H54 (cell line): ENCODE results near the gene FRAT1.

ENCODE experiments used
- DNase-seq: peaks from one replicate; pipeline ENCODE4 v3.0.0; 2011; ENCODE audit warnings: low spot score, mixed read lengths; ENCODE audit not compliant: insufficient read length
- FAIRE-seq: peaks from 3 replicates; lab custom pipeline; 2011; peaks lifted over from hg19 to GRCh38; lab: Jason Lieb, UNC
- POLR2A ChIP-seq: IDR thresholded peaks from 2 replicates; pipeline ENCODE4 v1.6.1; 2011; ENCODE audit warnings: low read depth, mild to moderate bottlenecking, low read length

Gene FRAT1

DNA sequence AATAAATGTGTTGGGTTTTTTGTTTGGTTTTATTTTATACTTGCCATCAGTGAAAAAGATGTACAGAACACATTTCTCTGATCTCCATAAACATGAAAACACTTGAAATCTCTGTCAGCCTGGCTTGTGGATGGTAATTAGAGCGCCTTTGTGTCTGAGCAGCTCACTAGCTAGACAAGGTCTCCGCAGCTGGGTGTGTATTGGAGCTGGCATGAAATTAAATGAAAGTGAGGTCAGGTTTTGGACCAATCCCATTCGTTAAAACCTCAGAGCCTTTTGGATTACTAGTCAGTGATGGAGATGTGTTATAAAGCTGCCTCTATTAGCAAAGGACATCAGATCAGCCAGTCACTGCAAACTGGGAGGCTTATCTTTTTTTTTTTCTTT, 2.7 kb downstream of the FRAT1 start:
- DNase-seq (no peak), FAIRE-seq (no peak)
- no peak for TF ChIP-seq POLR2A

DNA sequence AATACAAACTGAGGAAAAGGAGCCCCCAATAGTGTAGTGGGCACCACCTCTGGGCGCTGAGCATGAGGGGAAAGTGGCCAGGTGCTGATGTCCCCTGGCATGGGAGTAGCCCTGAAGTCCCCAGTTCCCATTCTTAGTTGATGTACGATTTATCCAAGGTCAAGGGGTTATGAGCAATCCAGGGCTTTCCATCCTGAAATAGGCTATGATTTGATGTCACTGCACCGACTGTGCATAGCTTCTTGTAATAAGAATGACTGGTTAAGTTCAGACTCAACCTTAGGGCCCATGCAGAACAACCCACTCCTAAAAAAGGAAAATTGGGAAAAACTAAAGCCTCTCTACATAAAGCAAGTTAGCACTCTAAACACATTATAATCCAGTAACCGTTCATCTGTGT, 4.4 kb downstream of the FRAT1 start:
- no peak for FAIRE-seq
- TF ChIP-seq POLR2A, result no peak

GRCh38 chr10:97325754-97326153, 6.7 kb downstream of the FRAT1 start:
- DNase-seq (no peak), FAIRE-seq (no peak)
- TF ChIP-seq POLR2A, result no peak

More for the DNA sequence above, 4.4 kb downstream of the FRAT1 start:
- DNase-seq, result no peak

DNA sequence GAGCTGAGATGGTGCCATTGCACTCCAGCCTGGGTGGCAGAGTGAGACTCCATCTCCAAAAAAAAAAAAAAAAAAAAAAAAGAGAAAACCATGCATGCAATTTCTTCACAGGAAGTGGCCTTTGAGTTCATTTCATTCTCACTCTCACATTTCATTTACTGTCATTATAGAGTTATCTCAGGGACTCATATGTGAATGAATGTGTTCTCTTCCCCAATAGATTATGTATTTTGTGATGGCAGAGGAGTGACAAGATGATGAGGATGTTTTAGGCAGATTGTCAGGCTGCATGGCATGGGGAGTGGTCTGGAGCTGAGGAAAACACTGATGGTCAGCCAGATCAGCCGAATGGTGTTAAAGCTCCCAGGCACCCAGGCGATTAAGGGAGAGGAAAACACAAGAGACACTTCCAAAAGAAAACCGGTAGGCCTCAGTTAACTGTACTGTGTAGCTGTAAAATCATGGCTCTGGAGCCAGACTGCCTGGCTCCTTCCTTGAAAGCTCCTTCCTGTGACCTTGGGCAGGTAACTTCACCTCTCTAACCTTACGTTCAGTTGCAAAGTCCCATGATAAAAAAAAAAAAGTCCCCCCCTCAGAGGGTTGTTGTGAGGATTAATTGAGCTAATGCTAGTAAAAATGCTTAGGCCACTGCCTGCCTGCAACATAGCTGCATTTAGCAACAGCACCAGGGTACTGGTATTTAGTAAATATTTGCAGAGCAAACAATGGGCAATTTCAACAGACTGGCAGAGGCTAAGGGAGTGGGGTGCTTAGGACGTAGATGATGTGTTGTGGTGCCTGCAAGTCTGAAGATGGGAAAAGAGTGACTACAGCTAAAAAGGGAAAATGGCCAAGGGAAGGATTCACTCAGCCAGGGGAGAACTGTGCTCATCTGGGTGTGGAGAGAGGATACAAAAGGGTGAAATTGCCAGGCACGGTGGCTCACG, 8.6 kb downstream of the FRAT1 start:
- DNase-seq, result no peak
- no peak for TF ChIP-seq POLR2A
- FAIRE-seq, result no peak

DNA sequence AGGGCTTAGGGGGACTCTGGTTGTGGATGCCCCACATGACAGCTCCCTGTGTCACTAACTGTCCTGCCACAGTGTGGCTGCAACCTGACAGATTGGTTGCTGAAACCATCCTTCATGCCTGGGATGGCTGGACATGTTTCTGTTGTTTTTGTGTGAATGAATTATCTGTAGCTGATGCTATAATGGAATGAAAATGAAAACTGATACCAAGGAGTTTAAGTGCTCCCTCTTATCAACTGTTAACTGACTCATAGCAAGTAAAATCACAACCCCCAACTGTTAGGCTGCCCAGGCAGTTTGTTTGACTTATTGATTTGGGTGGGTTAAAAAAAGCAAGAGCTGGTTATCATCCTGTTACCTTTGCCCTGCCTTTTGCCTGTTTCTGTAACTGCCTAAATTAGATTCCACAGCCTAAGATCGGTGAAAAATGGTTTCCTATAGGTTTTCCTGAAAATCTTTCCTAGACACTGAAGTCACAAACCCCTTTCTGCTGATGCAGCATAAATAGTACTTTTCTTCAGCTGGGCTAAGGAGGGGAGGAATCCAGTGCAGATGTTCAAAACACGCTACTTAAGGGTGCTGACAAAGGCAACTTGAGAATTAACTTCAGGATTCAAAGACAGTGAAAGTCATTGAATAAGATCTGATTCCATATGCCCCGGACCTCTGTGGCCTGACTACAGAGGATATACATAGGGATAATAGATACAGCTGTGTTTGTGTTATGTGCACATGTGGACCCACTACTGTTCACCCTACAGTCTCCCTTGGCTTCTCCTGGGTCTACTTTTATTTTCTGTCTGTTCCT, 9.8 kb downstream of the FRAT1 start:
- DNase-seq, result no peak
- TF ChIP-seq POLR2A, result no peak
- no peak for FAIRE-seq

GRCh38 chr10:97329766-97330165, 10.7 kb downstream of the FRAT1 start:
- DNase-seq, result no peak
- no peak for FAIRE-seq
- TF ChIP-seq POLR2A, result no peak

- no peak for TF ChIP-seq POLR2A
- no peak for DNase-seq
- no peak for FAIRE-seq
Measured at GRCh38 chr10:97331153-97331703, 12.2 kb downstream of the FRAT1 start.

GRCh38 chr10:97332591-97333350, 13.7 kb downstream of the FRAT1 start:
- no peak for DNase-seq
- no peak for TF ChIP-seq POLR2A
- FAIRE-seq, result no peak

DNA sequence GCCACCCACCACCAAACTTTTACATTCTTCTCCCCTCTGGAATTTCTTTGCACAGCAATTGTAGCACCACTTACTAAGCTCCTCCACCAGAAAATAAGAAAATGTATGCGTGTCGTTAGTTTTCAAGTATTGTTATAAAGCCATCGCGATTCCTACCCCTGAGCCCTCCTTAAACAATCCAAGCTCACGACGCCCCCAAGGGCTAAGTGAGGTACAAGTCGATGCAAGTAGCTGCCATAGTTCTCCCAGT, 14.2 kb downstream of the FRAT1 start:
- DNase-seq (no peak), FAIRE-seq (no peak)
- no peak for TF ChIP-seq POLR2A

DNA sequence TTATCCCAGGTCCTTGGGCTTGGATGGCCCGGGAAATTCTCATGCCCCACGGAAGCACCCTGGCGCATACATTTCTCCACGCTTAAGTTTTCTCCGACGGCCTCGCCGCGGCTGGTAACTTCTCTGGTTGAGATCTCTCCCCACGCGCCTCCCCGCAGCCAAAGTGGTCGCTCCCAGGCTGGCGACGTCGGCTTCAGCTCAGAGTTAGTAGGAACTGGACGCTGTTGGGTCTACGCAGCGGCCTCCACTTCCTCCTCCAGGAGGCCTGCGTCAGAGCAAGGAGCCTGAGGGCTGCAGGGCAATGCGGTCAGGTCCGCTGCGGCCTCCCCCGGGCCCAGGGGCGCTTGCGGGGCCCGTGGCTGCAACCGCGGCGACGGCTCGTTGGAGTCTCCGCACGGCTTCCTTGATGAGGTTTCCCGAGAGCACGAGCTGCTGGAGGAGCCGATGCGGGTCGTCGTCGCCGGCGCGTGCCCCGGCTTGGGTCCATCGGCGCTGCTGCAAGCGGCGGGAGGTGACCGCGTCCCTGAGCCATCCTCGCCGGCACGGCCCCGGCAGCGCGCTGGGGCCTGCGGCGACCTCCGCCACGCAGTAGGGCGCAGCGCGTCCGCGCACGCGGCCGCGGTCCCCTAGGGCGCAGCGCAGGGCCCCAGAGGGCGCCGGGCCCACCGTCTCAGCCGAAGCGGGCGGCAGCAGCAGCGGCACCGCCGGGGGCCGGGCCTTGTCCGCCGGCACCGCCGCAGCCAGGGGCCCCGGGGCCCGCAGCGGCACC, 14.7 kb downstream of the FRAT1 start:
- DNase-seq (no peak), FAIRE-seq (no peak)
- no peak for TF ChIP-seq POLR2A

- peak; percentile 99 for DNase-seq
- no peak for FAIRE-seq
- peak; percentile 14; the same call in 1 of the 2 replicates for TF ChIP-seq POLR2A
Measured at GRCh38 chr10:97334370-97335175, 15.5 kb downstream of the FRAT1 start, which contains the start of gene FRAT2. TSS of gene FRAT2 (minus strand) at chr10:97334729. CDS start at chr10:97334572, 157 bp downstream.

GRCh38 chr10:97335188-97335619, 16.1 kb downstream of the FRAT1 start:
- no peak for DNase-seq
- TF ChIP-seq POLR2A, result no peak
- no peak for FAIRE-seq
